GM13976 (cell line): ENCODE measurements around the gene NEDD1.

Source experiments
- DNase-seq: peaks from one replicate; pipeline ENCODE4 v3.0.0; 2012; ENCODE audit warnings: low spot score
- in situ Hi-C: fragments of 300-500 bp; cut with MboI; formaldehyde crosslinking; loops from one replicate; pipeline ENCODE4 v1.12.0; 2022; ENCODE audit warnings: low sequenced_read_pairs, mixed read lengths, inconsistent platforms; ENCODE audit not compliant: unreplicated experiment
- TF ChIP-seq, protein P1 (sequence below): IDR thresholded peaks from 2 replicates; pipeline ENCODE4 v1.5.1; 2012; ENCODE audit warnings: borderline replicate concordance, mild to moderate bottlenecking; ENCODE audit not compliant: insufficient read depth; ENCODE audit errors: extremely low read depth, missing control alignments, control extremely low read depth

The NEDD1 gene

DNA sequence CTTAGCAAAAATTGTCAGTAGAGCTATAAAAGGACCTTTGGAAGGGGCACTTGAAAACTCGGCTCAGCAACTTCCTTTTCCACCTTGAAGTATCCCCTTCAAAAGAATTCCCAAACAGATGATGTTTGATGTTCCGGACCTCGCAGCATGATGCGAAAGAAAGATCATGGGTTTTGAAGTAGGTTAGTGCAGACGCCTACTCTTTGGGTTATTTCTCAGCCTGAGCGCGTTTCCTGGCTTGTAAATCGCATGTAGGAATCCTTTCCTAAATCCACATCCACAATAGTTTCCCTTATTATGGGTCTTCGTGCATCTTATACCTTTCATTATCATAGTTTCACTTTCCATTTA, 584 bp upstream of the NEDD1 start:
- no peak for DNase-seq
- TF ChIP-seq, protein P1, sequence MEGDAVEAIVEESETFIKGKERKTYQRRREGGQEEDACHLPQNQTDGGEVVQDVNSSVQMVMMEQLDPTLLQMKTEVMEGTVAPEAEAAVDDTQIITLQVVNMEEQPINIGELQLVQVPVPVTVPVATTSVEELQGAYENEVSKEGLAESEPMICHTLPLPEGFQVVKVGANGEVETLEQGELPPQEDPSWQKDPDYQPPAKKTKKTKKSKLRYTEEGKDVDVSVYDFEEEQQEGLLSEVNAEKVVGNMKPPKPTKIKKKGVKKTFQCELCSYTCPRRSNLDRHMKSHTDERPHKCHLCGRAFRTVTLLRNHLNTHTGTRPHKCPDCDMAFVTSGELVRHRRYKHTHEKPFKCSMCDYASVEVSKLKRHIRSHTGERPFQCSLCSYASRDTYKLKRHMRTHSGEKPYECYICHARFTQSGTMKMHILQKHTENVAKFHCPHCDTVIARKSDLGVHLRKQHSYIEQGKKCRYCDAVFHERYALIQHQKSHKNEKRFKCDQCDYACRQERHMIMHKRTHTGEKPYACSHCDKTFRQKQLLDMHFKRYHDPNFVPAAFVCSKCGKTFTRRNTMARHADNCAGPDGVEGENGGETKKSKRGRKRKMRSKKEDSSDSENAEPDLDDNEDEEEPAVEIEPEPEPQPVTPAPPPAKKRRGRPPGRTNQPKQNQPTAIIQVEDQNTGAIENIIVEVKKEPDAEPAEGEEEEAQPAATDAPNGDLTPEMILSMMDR: no peak
- in situ Hi-C loops: no loop called here

DNA sequence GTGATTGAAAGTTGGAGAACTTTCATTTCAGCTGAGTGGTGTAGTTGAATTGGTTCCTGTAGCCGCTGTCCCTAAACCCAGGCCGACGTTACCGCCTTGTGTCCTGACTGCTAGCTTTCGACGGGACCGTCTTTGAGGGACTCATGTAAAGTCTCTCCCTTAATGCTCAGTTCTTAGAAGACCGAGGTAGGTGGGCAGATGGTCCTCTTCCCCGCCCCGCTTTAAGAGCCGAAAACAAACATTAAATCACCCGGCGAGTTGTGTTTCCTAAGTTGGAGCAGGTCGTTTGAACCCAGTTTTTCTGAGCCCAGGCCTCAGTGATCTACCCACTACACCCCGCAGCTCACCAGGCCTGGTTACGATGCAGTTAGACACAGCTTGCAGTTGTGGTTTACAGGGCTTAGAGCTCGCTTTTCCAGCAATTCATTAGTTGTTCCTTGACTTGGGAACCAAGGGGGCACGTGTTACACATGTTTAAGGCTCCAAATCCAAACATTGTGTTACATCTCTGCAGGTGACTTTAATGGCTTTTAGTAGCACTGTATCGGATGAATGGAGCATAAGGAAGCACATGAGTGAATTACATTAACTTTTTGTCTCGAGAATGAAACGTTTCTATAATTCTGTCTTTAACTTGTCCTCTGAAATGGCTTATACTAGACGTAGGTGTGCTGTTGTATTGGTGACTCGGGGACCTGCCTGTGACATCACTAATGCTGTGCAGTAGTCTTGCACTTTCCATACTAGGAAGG, 790 bp downstream of the NEDD1 start:
- in situ Hi-C loops: no loop called here
- TF ChIP-seq, protein P1: no peak
- peak; percentile 59 for DNase-seq

DNA sequence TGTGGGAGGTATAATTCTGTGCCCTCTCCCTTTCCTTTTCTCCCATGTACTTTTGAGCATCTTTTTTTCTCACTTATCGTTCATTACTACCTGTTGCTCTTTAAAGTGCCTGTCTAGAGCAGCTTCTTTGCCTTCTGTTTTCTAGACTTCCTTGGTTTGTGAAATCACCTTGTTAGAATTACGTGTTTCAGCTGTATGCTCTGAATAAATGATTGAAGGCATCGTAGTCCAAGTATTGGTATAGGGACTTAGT, 1.3 kb downstream of the NEDD1 start:
- TF ChIP-seq, protein P1: no peak
- in situ Hi-C loops: no loop called here
- no peak for DNase-seq

DNA sequence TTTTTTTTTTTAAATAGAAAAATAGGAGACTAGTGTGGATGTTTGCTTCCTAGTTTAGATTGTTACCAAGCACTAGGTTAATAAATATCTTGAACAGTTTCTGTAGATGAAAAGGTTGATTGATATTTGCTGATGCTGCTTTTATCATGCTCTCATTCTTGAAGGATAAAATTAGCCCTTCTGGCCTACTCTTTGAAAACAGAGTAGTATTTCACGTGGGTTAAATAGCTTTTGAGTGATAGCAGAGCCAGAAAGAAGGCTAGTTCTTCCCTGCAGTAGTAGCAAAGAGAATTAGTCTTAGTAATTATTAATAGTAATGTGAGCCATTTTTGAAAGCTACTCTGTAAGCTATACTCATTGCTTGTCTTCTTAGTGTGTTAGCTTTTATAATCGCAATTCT, 5.2 kb downstream of the NEDD1 start:
- no peak for DNase-seq
- in situ Hi-C loops: no loop called here
- TF ChIP-seq, protein P1: no peak

DNA sequence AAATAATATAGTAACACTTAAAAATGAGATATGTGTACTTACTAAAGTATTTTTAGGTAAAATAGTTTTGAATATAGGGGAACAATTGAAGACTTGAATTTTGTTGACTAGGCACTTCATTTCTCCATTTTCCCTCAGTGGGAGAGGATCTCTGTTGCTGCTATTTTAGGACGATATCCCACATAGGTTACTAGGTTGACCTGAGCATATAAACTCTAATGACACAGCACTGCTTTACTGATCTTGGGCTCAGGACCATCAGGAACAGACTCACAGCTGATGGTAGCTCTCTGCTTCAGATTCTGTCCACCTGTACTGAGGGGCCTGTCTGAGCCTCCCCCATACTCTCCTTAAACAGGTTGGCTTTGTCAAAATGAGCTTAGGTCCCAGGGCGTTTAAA, 5.9 kb downstream of the NEDD1 start:
- no peak for DNase-seq
- in situ Hi-C loops: no loop called here
- TF ChIP-seq, protein P1: no peak

DNA sequence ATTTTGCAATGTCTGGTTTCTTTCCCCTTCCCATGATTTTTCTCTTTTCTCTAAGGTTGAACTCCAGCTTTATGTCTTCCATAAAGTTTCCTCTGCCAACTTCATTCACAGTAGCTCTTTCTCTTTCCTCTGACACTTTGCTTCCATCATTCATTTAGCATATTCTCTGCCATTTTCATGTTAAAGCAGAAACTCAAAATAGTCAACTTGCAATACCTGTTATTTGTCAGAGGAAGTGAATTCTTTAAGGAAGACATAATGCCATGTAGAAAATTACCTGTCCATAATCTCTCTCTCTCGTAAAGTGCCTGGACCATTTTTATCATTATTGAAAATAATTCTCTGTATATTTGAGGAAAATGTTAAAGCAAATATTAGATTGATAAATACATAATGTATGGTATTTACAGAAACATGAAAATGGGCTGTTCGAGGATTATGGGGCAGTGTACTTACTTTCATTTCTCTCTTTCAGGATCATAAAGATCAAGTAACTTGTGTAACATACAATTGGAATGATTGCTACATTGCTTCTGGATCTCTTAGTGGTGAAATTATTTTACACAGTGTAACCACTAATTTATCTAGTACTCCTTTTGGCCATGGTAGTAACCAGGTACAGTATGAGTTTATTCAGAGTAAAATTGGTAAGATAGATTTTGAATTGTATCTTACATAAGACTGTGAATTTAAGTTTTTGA, 12.6 kb downstream of the NEDD1 start:
- in situ Hi-C loops: no loop called here

More for the DNA sequence above, 12.6 kb downstream of the NEDD1 start:
- DNase-seq: no peak
- TF ChIP-seq, protein P1: no peak
